Activated CD4-positive, alpha-beta memory T cell treated with anti-CD3 and anti-CD28 coated beads for 36 hours (primary cell): ENCODE results near the gene RRAD. TPM values are rescaled to one million over a fixed set of nuclear protein-coding genes. Genes with fewer than 3 reads are reported as not detected.

Experiments used
- CTCF ChIA-PET: fragments of 350-600 bp; sonication (Branson Sonifier 250); formaldehyde crosslinking; loops from one replicate; lab custom pipeline; 2021; ENCODE audit warnings: antibody characterized with exemption, inconsistent platforms; lab: Charles Lee
- POLR2A ChIA-PET: fragments of 350-600 bp; sonication (Branson Sonifier 250); formaldehyde crosslinking; loops from one replicate; lab custom pipeline; 2021; ENCODE audit warnings: antibody characterized with exemption; lab: Charles Lee
- DNase-seq: peaks from one replicate; pipeline ENCODE4 v3.0.0-alpha.2; 2020
- H3K27ac Mint-ChIP-seq: one replicate; pipeline ENCODE4 v1.8.0; 2021; ENCODE audit warnings: mixed read lengths
- H3K27me3 Mint-ChIP-seq: one replicate; pipeline ENCODE4 v1.8.0; 2021; ENCODE audit warnings: mixed read lengths
- H3K36me3 Mint-ChIP-seq: one replicate; pipeline ENCODE4 v1.8.0; 2021; ENCODE audit warnings: mixed read lengths
- H3K4me1 Mint-ChIP-seq: one replicate; pipeline ENCODE4 v1.8.0; 2021; ENCODE audit warnings: low read depth, mixed read lengths
- H3K4me3 Mint-ChIP-seq: one replicate; pipeline ENCODE4 v1.8.0; 2021; ENCODE audit warnings: mild to moderate bottlenecking, mixed read lengths
- H3K9me3 Mint-ChIP-seq: one replicate; pipeline ENCODE4 v1.8.0; 2021; ENCODE audit warnings: mixed read lengths
- intact Hi-C: fragments of 100-400 bp; cut with micrococcal nuclease; formaldehyde crosslinking; loops from one replicate; pipeline ENCODE4 v1.15.1; 2023
- total RNA-seq, 2 experiments: library from RNA; stranded (reverse); gene quantifications; one replicate each; pipeline ENCODE4 v1.2.3, GENCODE V29; 2021

The RRAD gene
- total RNA-seq, 2 experiments from 2014 or later: 0.48 to 0.65 TPM

DNA sequence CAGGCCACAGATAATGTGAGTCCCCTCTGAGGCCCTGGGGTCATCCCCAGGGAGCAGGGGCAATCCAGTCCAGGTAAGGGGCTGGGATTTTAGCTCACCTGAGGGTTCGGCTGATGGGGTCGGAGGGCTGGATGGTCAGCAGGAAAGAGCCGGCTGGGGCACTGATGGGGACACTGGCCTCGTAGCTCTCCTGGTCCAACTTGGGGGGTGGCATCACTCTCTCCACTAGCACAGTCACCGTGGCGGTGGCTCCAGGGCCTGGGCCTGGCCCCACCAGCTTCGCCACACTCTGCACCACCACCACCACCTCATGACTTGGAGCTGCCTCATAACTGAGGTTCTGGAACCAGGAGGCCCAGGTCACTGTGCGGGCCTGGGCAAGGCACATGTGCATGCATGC lies 13.5 kb downstream of the RRAD start:
- ChIA-PET POLR2A (no interaction called here), CTCF (interaction anchor here (0.9 to 3.4 kb wide), 2 partner anchors 9 to 17 kb away, joined by 3 to 18 read pairs; no protein-coding TSS in a partner anchor)
- Mint-ChIP-seq H3K9me3 (no peaks in the 10 kb centered on the region), H3K4me1 (no peaks in the 10 kb centered on the region), H3K27ac (no peak overlapping the region), H3K4me3 (no peak overlapping the region), H3K36me3 (no peaks in the 10 kb centered on the region), H3K27me3 (peaks cover 1% of the 10 kb centered on the region)
- intact Hi-C loops: no loop called here
- DNase-seq: no peak

DNA sequence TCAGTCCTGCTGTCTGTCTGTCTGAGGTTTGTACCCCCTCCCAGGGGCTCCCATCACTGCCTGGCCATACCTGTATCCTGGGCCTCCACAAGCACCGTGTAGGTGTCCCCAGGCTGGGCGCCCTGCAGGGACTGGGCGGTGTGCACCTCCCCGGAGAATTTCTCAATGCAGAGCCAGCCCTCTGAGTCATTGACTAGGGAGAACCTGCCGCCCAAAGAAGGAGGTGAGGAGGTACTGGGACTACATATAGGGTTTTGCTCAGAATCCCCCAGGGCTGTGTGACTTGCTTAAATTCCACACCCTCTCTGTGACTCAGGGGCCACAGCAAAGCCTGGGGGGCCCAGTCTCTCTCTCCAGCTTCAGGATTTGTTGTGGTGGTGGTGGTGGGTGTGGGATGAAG lies 14.2 kb downstream of the RRAD start:
- ChIA-PET CTCF (interaction anchor here (0.9 to 3.4 kb wide), 4 partner anchors 8 to 81 kb away, joined by 3 to 18 read pairs (median 10); partner anchors contain the start of genes CDH16 and NAE1), POLR2A (no interaction called here)
- Mint-ChIP-seq H3K27me3 (peaks cover 1% of the 10 kb centered on the region), H3K36me3 (no peaks in the 10 kb centered on the region), H3K4me3 (no peak overlapping the region), H3K9me3 (no peaks in the 10 kb centered on the region), H3K4me1 (peaks cover 2% of the 10 kb centered on the region), H3K27ac (no peak overlapping the region)
- DNase-seq: no peak
- intact Hi-C loops: no loop called here

DNA sequence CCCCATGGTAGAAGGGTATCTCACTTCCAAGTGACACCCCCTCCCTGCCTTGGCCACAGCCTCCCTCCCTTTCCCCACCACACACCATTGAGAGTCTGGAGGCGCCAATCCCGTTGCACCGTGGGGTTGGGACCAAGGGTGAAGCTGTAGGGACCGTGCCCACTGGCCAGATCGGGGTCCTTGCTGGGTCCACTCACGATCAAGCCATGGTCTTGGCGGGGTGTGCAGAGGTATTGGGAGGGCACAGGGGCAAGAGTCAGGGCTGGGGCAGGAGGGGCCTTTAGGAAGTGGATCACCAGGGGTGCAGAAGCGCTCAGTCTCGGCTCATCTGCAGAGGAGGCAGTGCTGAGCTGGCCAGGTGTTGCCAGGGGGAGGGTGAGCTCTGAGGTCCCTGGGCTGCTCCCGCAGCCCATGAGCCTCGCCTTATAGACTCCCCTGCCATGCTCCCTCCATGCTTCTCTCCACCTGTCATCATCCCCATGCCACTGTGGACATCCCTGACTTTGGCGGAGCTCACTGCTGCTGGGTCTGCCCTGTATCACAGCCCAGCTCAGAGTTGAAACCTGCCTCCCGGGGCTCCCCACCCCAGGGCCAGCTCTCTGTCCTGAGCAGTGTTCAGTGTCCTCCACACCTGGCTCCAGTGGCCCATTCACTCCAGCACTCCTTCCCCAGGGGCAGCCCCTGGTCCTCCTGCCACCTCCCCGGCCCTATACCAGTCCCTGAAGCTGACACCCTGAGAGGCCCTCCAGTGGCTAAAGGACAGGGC lies 15.0 kb downstream of the RRAD start:
- Mint-ChIP-seq H3K4me1 (peaks cover 6% of the 10 kb centered on the region), H3K27me3 (no peaks in the 10 kb centered on the region), H3K27ac (no peak overlapping the region), H3K36me3 (no peaks in the 10 kb centered on the region), H3K4me3 (no peak overlapping the region), H3K9me3 (no peaks in the 10 kb centered on the region)
- intact Hi-C loops: no loop called here
- POLR2A ChIA-PET: no interaction called here
- CTCF ChIA-PET: interaction anchor here (1.0 to 3.4 kb wide), 6 partner anchors 9 to 80 kb away, joined by 3 to 18 read pairs (median 5); partner anchors contain the start of genes CDH16 and NAE1
- DNase-seq: no peak

DNA sequence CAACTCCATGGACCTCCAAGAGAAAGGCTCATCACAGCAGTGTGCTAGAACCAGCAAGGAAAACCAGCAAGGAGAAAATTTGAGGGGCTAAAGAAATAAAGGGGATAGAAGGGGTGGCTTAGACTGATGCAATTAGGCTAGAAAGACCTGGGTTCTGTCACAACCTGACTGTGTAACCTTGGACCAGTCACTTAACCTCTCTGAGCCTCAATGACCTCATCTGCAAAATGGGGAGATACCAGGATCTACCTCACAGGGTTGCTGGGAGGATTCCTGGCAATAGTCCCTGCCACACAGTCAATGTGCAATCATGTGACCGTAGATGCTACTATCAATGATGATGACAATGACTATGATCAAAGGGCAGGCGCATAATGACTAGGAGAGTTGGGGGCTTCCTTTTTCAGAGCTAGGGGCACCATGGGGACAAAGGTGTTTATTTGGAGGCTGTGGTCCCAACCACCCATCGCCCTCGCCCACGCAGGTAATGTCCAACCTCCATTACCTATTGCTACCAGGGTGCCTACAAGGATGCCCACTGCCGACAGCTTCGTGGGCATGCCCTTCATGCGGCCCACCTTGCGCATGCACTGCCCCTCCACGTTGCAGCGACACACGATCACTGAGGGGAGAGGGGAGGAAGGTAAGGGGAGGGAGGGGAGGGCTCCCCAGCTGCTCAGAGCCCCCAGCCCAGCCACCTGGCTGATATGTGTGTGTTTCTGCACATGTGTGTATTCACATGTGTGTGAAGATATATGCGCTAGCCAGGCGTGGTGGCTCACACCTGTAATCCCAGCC lies 16.4 kb downstream of the RRAD start:
- CTCF ChIA-PET: interaction anchor here (0.9 to 3.4 kb wide), 6 partner anchors 10 to 74 kb away, joined by 3 to 18 read pairs (median 5); partner anchors contain the start of gene CDH16
- intact Hi-C loops: no loop called here

DNA sequence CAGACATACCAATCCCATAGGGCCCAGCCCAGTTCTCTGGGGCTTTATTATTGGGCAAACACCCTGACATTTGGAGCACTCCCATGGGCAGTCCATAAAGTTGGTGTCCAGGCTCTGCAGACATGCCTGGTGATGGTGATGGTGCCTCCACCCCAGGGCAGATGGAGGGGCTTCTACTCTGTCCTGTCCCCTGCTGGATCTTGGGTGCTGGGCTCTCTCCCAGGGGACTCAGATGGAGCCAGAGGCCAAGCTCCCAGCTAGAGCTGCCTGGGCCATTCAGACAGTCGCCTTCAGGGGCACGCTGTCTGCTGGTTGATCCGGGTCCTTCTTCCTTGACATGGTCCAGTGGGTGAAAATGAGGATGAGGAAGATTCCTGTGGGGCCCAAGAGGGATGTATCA lies 17.2 kb downstream of the RRAD start:
- no peak for DNase-seq
- no peaks in the 10 kb centered on the region for H3K9me3 Mint-ChIP-seq
- POLR2A ChIA-PET: no interaction called here
- no peaks in the 10 kb centered on the region for H3K27me3 Mint-ChIP-seq
- no peak overlapping the region for H3K27ac Mint-ChIP-seq
- intact Hi-C loops: no loop called here
- CTCF ChIA-PET: interaction anchor here (1.0 kb wide), 1 partner anchor 17 kb away, joined by 3 read pairs; no protein-coding TSS in a partner anchor
- peaks cover 6% of the 10 kb centered on the region for H3K4me1 Mint-ChIP-seq
- no peak overlapping the region for H3K4me3 Mint-ChIP-seq
- H3K36me3 Mint-ChIP-seq: no peaks in the 10 kb centered on the region

More for the DNA sequence above, 16.4 kb downstream of the RRAD start:
- H3K27me3 Mint-ChIP-seq: no peaks in the 10 kb centered on the region
- H3K36me3 Mint-ChIP-seq: no peaks in the 10 kb centered on the region
- H3K27ac Mint-ChIP-seq: no peak overlapping the region
- DNase-seq: no peak
- H3K4me3 Mint-ChIP-seq: no peak overlapping the region
- H3K4me1 Mint-ChIP-seq: peaks cover 6% of the 10 kb centered on the region
- H3K9me3 Mint-ChIP-seq: no peaks in the 10 kb centered on the region
- POLR2A ChIA-PET: no interaction called here

DNA sequence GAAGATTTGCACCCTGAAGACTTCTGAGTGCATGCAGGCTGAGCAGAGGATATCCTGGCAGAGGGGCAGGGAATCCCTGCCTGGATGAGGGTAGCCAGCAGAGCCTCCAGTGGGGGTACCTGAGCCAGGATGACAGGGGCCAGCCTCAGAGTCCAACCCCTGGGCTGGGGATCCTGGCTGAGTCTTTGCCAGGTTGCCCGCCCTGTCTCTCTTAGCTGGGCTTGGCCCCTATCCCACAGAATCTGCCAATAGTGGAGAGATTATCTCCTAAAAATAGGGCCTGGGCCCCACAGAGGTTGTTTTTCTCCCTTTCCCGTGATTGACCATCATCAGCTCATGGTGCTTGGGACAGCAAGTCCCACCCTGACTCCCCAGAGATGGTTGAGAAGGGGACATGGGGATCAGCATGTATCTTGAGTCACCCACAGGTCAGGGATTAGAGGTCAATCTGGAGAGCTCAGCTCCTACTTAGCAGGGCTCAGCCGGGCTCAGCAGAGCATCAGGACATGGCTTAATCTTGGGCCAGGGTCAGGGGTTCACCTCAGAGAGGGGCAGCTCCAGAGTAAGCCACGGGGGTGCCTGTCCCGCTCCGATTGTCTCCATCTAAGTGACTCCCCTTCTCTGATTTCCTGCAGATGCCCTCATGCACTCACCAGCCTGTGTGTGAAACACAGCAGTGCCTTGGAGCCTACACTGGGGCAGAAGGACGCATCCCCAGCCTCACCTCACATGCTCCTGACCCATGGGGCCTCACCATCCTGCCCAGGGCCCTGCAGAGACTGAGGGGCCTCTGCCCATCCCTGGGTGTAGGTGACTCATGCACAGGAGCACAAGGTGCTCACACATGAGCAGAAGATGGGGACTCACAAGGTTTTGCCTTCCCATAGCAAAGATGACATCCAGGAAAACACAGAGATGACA lies 18.2 kb downstream of the RRAD start:
- Mint-ChIP-seq H3K27me3 (no peaks in the 10 kb centered on the region), H3K4me3 (no peak overlapping the region), H3K36me3 (no peaks in the 10 kb centered on the region), H3K9me3 (no peaks in the 10 kb centered on the region), H3K27ac (no peak overlapping the region), H3K4me1 (peaks cover 6% of the 10 kb centered on the region)
- intact Hi-C loops: no loop called here
- ChIA-PET POLR2A (no interaction called here), CTCF (interaction anchor here (1.0 kb wide), 2 partner anchors 16 to 493 kb away, joined by 3 read pairs; no protein-coding TSS in a partner anchor)
- no peak for DNase-seq

DNA sequence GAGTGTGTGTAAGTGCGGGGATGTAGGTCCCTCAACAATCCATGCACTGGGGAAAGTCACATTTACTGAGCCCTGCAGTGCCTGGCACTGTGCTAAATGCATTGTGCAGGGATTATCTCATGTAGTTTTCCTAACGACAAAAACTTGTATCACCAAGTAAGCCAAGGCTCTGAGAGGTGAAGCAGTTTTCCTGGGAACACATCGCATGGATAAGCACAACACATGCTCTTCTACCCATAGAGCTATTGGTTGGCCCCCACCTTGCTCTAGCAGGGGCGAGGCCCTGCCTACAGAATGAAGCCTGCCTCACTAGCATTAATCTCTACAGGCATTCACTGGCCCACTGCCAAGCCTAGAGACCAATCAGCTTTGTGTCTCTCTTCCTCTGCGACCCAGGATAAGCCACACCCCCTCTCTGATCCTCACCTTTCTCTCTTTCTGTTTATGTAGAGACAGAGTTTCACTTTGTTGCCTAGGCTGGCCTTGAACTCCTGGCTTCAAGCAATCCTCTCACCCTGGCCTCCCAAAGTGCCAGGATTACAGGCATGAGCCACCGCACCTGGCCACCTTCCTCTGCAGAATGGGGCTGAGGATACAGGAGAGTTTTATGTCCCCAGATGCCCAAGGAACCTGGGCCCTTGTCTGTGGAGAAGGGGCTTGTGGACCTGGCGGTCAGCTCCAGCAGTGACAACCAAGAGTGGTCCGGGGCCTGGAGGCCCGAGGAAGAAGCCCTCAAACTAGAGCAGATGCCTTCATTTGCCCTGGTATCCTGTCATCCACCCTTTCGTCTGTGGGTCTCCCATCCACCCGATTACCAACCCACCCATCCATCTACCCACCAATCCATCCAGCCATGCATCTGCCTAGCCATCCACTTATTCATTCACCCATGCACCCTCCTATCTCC lies 19.4 kb downstream of the RRAD start:
- Mint-ChIP-seq H3K27ac (no peak overlapping the region), H3K4me1 (peaks cover 6% of the 10 kb centered on the region), H3K9me3 (no peaks in the 10 kb centered on the region), H3K27me3 (no peaks in the 10 kb centered on the region), H3K4me3 (no peak overlapping the region), H3K36me3 (no peaks in the 10 kb centered on the region)
- CTCF ChIA-PET: interaction anchor here (0.6 to 3.1 kb wide), 3 partner anchors 10 to 79 kb away, joined by 3 to 14 read pairs (median 3); no protein-coding TSS in a partner anchor
- peak; percentile 66 for DNase-seq
- POLR2A ChIA-PET: no interaction called here
- intact Hi-C loops: no loop called here

DNA sequence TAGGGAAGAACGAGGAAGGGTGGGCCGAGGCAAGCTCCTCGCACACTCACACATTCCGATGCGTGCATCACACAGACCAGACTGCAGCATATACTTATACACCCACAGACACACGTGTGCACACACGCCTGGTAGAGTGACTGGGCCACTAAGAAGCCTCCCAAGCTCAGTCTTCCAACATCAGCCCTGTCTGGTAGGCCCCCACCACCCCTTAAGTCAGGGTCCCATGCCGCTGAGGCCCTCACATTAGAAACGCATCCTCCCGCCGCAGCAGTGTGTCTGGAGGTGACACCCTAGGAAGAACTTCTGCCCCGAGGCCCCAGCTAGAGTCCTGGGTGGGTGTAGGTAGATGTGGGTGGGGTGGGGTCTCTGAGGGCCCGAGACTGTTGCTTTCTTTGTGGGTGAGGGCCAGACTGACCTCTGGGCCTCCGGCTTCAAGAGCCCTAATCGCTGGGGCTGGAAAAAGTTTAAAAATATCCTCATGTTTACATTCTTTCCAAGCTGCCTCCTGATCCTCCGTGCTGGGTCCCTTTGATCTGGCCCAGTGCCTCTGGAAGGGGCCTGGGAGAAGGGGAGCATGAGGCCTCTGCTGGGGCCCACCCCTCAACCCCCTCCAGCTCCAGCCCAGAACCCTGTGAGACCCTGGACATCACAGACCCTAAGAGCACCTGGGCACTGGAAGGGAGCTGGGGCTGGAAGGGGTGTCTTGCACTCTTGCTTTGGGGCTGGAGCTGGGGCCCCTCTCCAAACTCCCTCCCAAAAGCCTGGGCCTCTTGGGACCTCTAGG lies 20.3 kb downstream of the RRAD start:
- intact Hi-C loops: no loop called here
- ChIA-PET POLR2A (no interaction called here), CTCF (interaction anchor here (0.6 to 3.1 kb wide), 3 partner anchors 9 to 78 kb away, joined by 3 to 14 read pairs (median 3); no protein-coding TSS in a partner anchor)
- DNase-seq: no peak
- H3K4me1 Mint-ChIP-seq: peaks cover 6% of the 10 kb centered on the region
- no peaks in the 10 kb centered on the region for H3K27me3 Mint-ChIP-seq
- no peak overlapping the region for H3K27ac Mint-ChIP-seq
- no peaks in the 10 kb centered on the region for H3K9me3 Mint-ChIP-seq
- H3K36me3 Mint-ChIP-seq: no peaks in the 10 kb centered on the region
- no peak overlapping the region for H3K4me3 Mint-ChIP-seq

DNA sequence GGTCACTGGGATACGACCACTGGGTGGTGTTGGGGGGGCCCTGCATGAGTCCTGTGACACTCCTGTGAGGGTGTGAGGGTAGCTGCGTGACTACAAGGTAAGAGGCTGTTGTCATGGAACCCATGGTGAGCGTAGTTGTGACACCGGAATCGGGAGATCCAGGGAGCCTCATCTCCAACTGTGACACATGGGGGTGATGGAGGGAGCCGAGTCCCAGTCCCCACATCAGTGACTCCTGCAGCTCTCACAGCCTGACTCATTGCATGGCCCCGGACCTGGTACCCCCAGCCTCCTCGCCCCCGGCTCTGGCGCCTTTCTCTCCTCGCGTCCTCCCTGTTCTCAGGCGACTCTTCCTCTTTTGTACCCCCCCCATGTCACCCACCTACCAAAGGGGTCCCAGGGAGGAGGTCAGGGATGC lies 20.9 kb downstream of the RRAD start:
- intact Hi-C loops: no loop called here
- POLR2A ChIA-PET: no interaction called here
- Mint-ChIP-seq H3K36me3 (no peaks in the 10 kb centered on the region), H3K4me3 (no peak overlapping the region), H3K9me3 (no peaks in the 10 kb centered on the region), H3K4me1 (peaks cover 6% of the 10 kb centered on the region), H3K27ac (no peak overlapping the region), H3K27me3 (no peaks in the 10 kb centered on the region)
- DNase-seq: no peak
- CTCF ChIA-PET: interaction anchor here (1.2 to 3.1 kb wide), 2 partner anchors 8 to 24 kb away, joined by 3 to 14 read pairs; no protein-coding TSS in a partner anchor
